Body of pancreas (tissue), 4 donors: ENCODE results near the gene SLC2A4RG. TPM values are rescaled to one million over a fixed set of nuclear protein-coding genes. Genes with fewer than 3 reads are reported as not detected.

Source experiments
- ATAC-seq: fragments of 150-250 bp; one replicate; pipeline ENCODE4 v1.9.1; 2016
- DNase-seq, 4 donors: peaks; one replicate each; pipeline ENCODE4 v3.0.0-alpha.2; 2019
- H3K27ac ChIP-seq, 4 donors: fragments of 200-600 bp; sonication (generic); 1 replicate in 3 of 4; 2 replicates in 1 of 4; pipeline versions ENCODE4 v1.5.1 to v1.6.1; 2016 to 2019; ENCODE audit warnings: mild to moderate bottlenecking in 1 of 4, mixed read lengths in 1 of 4, moderate library complexity in 1 of 4
- H3K27me3 ChIP-seq, 2 donors: fragments of 200-600 bp; sonication (generic); one replicate each; pipeline ENCODE4 v1.6.0; 2016; ENCODE audit warnings: mild to moderate bottlenecking in 1 of 2
- H3K36me3 ChIP-seq, 2 donors: fragments of 200-600 bp; sonication (generic); replicated peaks in 1 of 2; 2 replicates each; pipeline ENCODE4 v1.5.1; 2016; ENCODE audit warnings: low read depth in 2 of 2; ENCODE audit not compliant: insufficient read depth in 1 of 2
- H3K4me1 ChIP-seq: fragments of 200-600 bp; sonication (generic); one replicate; pipeline ENCODE4 v1.6.0; 2016
- H3K4me3 ChIP-seq, 2 donors: fragments of 200-600 bp; sonication (generic); 1 replicate in 1 of 2; 2 replicates in 1 of 2; pipeline ENCODE4 v1.5.1; 2016 to 2019
- H3K9me3 ChIP-seq, 3 donors: fragments of 200-600 bp; sonication (generic); 1 replicate in 2 of 3; 2 replicates in 1 of 3; pipeline ENCODE4 v1.5.1; 2016
- CTCF ChIP-seq, 7 experiments: fragments of 450-650 bp in 4 of 7; fragments of 200-600 bp in 3 of 7; sonication (generic) in 3 of 7; IDR thresholded peaks; one replicate each; pipeline ENCODE4 v1.5.1; 2016 to 2019; ENCODE audit warnings: antibody characterized with exemption in 7 of 7
- POLR2A ChIP-seq, 3 donors: fragments of 450-650 bp; IDR thresholded peaks; one replicate each; pipeline ENCODE4 v1.6.1; 2016; ENCODE audit warnings: antibody characterized with exemption in 3 of 3, mild to moderate bottlenecking in 2 of 3
- WGBS, 2 donors: methylation state at CpG; one replicate each; pipeline ENCODE4 v1.1.5; 2017; 5-methylcytosine and 5-hydroxymethylcytosine counted together
- intact Hi-C: fragments of 100-400 bp; cut with DNase I; formaldehyde crosslinking; loops from one replicate; pipeline ENCODE4 v1.15.1; 2023
- total RNA-seq, 2 donors: library from RNA; depleted of rRNA; stranded (reverse); fragments of >200 nt; gene quantifications; one replicate each; pipeline ENCODE4 v1.1.0, GENCODE V29; 2016

The SLC2A4RG gene
- total RNA-seq, 2 donors from 2014 or later = 30.9 to 69.5 TPM

DNA sequence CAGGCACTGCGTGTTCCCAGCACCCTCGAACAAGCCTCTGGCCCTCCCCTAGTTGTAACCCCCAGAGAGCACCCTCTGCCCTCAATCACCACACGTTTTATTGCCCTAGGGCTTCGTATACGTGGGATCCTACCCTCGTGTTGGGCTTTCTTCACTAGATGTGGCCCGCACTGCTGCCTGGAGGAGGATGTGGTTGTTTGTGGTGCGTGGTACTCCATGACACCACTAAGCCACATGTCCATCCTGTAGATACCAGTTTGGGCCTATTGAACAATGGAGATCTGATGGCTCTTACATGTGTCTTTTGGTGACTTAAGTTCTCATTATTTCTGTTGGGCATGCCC, 17.0 kb downstream of the SLC2A4RG start:
- no peak for DNase-seq

DNA sequence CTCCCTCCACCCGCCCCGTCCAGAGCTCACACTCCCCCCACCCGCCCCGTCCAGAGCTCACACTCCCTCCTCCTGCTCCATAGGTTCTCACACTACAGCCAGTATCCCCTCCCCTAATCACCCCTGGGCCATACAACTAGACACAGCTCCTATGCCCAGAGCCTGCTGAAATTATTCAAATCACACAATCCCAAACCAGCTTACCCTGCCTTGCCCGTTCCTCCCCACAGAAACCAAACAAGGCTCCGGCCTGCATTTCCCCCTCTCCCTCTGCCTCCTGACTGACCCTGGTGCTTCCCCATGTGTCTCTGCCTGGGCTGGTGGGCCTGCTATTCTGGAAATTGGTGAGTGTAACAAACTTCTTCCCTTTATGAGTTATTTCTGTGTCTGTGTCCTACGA, 18.6 kb downstream of the SLC2A4RG start:
- TF ChIP-seq CTCF (IDR thresholded peaks at IDR 0.05) (no peak), POLR2A (IDR thresholded peaks at IDR 0.05) (no peak)
- intact Hi-C loops = no loop called here
- Histone ChIP-seq H3K9me3 (no peaks in the 10 kb centered on the region), H3K27me3 (no peaks in the 10 kb centered on the region), H3K27ac (no peak overlapping the region), H3K4me1 (no peaks in the 10 kb centered on the region), H3K4me3 (no peak overlapping the region), H3K36me3 (no peaks in the 10 kb centered on the region)
- ATAC-seq (no peak), DNase-seq (no peak)
- WGBS, 2 donors = 78 to 94% methylated on average over 3 to 4 of the region's 7 CpGs

More for the DNA sequence above, 17.0 kb downstream of the SLC2A4RG start:
- H3K4me1 ChIP-seq = no peaks in the 10 kb centered on the region
- 51 to 71% methylated on average over 6 to 8 of the region's 8 CpGs for WGBS, 2 donors
- intact Hi-C loops = no loop called here
- H3K27ac ChIP-seq = no peak overlapping the region
- no peak for TF ChIP-seq CTCF (IDR thresholded peaks at IDR 0.05)
- TF ChIP-seq POLR2A (IDR thresholded peaks at IDR 0.05) = no peak
- no peak for ATAC-seq
- no peaks in the 10 kb centered on the region for H3K36me3 ChIP-seq
- no peak overlapping the region for H3K4me3 ChIP-seq
- H3K27me3 ChIP-seq = no peaks in the 10 kb centered on the region
- no peaks in the 10 kb centered on the region for H3K9me3 ChIP-seq

DNA sequence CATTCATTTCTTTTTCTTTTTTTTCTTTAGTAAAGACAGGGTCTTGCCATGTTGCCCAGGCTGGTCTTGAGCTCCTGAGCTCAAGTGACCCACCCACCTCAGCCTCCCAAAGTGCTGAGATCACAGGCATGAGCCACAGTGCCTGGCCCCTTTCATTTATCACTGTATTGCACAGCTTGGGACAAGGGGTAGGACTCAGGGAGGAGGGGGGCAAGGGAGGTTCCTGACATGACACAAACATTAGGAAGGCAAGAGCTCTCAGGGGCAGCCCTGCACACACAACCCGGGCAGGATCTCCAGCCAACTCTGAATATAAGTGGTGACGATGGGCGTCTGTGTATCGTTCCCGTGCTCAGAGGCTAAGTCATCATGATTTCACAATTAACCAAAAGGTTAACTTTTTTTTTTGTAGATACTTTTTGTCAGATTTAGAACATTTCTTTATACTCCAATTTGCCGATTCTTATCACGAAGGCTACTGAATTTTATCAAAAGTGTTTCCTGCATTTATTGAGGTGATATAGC, 19.9 kb downstream of the SLC2A4RG start:
- TF ChIP-seq CTCF (IDR thresholded peaks at IDR 0.05) (no peak), POLR2A (IDR thresholded peaks at IDR 0.05) (no peak)

GRCh38 chr20:63765082-63765873, 25.7 kb downstream of the SLC2A4RG start:
- H3K4me3 ChIP-seq = no peak overlapping the region
- TF ChIP-seq POLR2A (IDR thresholded peaks at IDR 0.05) (no peak), CTCF (IDR thresholded peaks at IDR 0.05) (no peak)
- no peaks in the 10 kb centered on the region for H3K4me1 ChIP-seq
- no peak overlapping the region for H3K27ac ChIP-seq
- DNase-seq (no peak), ATAC-seq (no peak)
- 85 to 86% methylated on average over 15 to 16 of the region's 16 CpGs for WGBS, 2 donors
- peaks cover 0 to 2% of the 10 kb centered on the region in 2 donors for H3K36me3 ChIP-seq
- no peaks in the 10 kb centered on the region for H3K27me3 ChIP-seq
- no peaks in the 10 kb centered on the region for H3K9me3 ChIP-seq
- intact Hi-C loops = no loop called here

More for the DNA sequence above, 19.9 kb downstream of the SLC2A4RG start:
- no peak for ATAC-seq
- 80 to 87% methylated on average over 7 of the region's 7 CpGs for WGBS, 2 donors
- Histone ChIP-seq H3K4me1 (no peaks in the 10 kb centered on the region), H3K27ac (no peak overlapping the region), H3K9me3 (no peaks in the 10 kb centered on the region), H3K4me3 (no peak overlapping the region), H3K36me3 (no peaks in the 10 kb centered on the region), H3K27me3 (no peaks in the 10 kb centered on the region)
- intact Hi-C loops = no loop called here
- DNase-seq = no peak

DNA sequence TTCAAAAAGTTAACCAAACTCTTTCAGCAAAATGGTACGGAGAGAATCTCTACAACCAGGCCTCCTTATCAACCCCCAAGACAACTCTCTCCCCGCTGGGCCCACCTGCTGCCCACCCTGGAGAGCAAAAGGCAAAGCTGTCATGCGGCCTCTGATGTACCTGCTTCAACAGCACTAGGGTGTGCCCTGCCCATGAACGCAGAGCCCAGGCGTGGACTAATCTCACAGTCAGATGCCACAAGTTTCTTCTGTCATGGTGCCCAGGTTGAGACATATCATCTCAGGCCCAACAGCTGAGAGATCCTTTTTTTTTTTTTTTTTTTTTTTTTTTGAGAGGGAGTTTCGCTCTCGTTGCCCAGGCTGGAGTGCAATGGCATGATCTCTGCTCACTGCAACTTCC, 26.3 kb downstream of the SLC2A4RG start:
- H3K27me3 ChIP-seq = no peaks in the 10 kb centered on the region
- TF ChIP-seq POLR2A (IDR thresholded peaks at IDR 0.05) (no peak), CTCF (IDR thresholded peaks at IDR 0.05) (no peak)
- ATAC-seq = no peak
- intact Hi-C loops = no loop called here
- H3K9me3 ChIP-seq = no peaks in the 10 kb centered on the region
- peaks cover 0 to 2% of the 10 kb centered on the region in 2 donors for H3K36me3 ChIP-seq
- no peak overlapping the region for H3K4me3 ChIP-seq
- DNase-seq = no peak
- H3K27ac ChIP-seq = no peak overlapping the region
- no peaks in the 10 kb centered on the region for H3K4me1 ChIP-seq
- WGBS, 2 donors = 93 to 96% methylated on average over 7 of the region's 7 CpGs
